ENCODE measurements around the gene TNRC18.
"Not testable (repeated sequence)": the region's sequence is repeated elsewhere in the genome, so short reads cannot be mapped to it uniquely, and the experiment has no call there.

Gene TNRC18

DNA sequence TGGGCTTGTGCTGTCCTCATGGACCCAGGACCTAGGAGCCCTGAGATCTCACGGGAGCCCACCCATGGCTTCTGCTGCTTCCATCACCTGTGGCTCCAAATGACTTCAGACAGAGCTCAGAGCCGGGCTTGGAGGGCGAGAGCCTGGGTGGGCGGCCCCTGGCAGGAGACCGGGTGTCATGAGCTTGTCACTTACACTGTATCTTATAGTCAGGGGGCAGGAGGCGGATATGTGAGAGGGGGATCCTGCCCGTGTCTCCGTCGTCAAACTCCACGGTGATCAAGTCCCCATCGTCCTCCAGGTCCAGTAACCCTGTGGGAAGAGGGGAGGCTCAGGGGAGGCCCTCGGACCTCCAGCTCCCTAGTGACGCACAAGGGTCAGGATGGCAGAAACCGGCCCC is 107.9 kb downstream of the TNRC18 start:
- DNase-seq (ENCODE audit: low read depth), result no peak

GRCh38 chr7:5314864-5315263 is 108.8 kb downstream of the TNRC18 start:
- DNase-seq (ENCODE audit: low read depth), result no peak

DNA sequence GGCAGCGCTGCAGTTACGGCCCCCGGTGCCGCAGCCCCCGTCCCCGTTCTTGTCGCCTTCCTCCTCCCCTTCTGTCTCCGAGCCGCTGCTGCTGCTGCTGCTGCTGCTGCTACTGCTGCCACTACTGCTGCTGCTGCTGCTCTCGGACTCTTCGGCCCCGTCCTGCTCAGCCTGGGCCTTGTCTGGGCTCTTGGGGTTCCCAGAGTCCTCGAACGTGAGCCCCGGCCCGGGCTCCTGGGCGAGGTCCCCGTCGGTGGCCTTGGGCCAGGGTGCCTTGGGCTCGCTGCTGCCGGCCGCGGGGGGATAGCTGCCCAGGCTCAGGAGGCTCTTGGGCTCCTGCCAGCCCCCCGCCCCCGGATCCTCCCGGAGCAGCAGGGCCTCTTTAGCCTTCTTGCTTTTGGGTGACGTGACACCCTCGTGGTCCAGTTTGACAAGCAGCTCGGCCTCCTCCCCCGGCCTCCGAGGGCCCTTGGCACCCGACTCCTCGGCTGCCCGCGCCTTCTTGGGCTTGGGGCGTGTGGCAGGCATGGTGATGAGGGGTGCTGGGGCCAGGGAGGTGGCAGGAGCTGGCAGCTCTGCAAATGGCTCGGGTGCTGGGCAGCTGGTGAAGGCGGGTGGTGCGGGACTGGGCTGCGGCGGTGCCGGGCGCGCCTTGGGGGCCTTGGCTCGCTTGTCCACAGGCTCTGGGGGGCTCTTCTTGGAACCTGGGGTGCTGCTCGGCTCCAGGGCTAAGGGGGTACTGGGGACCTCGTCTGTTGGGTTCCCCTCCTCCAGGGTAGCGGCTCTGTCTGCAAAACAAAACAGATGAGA is 110.4 kb downstream of the TNRC18 start:
- DNase-seq (ENCODE audit: low read depth), result not testable (repeated sequence)

DNA sequence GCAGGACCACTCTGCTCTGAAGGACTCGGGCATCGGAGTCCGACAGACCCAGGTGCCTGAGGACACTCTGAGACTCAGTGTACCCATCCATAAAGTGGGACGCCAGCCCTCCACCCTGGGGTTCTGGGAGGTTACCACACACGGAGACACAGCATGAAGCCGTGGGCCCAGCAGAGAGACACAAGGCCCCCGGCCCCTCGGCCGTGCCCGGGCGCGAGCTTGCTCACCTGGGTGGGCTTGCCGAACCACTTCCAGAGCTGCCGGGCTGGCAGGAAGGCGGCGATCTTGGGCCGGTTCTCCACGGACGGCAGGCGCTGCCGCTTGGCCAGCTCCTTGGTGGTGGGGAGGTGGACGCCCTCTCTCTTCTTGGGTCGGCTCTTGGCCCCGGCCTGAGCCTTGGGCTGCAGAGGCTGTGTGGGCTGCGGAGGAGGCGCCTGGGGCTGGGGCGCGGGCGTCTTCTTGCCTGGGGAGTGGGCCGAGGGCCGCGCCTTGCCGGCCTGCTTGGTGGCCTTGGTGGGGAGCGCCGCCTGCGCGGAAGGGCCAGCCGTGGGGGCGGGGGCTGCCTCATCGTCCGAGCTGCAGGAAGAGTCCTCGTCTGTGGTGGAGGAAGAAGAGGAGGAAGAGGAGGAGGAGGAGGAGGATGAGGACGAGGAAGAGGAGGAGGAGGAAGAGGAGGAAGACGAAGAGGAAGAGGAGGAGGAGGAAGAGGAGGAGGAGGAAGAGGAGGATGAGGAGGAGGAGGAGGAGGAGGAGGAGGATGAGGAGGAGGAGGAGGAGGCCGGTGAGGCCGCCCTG is 111.2 kb downstream of the TNRC18 start:
- DNase-seq (ENCODE audit: low read depth), result not testable (repeated sequence)

DNA sequence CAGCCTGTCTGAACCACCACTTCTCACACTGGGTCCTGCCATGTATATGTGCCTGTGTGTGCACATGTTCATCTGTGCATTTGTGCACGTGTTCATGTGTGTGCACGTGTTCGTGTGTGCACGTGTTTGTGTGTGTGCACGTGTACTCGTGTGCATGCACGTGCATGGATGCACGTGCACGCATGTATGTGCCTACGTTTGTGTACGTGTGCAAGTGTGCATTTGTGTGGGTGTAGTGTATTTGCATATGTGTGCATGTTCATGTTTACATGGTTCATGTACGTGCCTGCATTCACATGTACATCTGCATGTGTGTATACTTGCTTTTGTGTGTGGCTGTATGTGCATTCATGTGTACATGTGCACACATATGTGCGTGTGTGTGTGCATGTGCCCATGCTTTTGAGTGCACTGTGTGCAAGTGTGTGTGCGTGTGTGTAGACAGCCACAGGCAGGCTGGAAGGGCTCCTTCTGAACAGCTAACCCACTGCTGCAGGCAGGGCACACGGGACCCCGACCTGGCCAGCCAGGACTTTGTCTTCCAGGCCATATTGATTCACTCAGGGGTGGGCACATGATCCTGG is 112.7 kb downstream of the TNRC18 start:
- no peak for DNase-seq (ENCODE audit: low read depth)

DNA sequence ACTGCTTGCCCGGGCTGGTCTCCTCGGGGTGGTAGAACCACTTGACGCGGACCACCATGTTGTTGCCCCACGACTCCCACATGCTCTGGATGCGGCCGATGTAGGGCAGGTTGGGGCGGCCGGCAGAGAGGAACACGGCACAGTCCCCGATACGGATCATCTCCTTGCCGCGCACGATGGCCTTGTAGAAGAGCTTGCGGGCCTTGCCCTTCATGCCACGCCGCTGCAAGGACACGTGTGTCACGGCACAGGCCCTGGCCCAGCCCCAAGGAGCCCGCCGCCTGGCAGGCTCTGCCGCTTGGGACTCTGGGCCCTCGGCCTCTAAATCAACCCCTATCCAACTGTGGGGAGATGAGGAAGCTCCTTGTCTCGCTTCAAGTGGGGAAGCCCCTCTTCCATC is 114.5 kb downstream of the TNRC18 start:
- DNase-seq (ENCODE audit: low read depth), result no peak

- not testable (repeated sequence) for DNase-seq (ENCODE audit: low read depth)
Measured at GRCh38 chr7:5307221-5308142, 116.2 kb downstream of the TNRC18 start.

- DNase-seq (ENCODE audit: low read depth), result not testable (repeated sequence)
Measured at GRCh38 chr7:5305050-5305449, 118.6 kb downstream of the TNRC18 start.

- DNase-seq (ENCODE audit: low read depth), result no peak
Measured at GRCh38 chr7:5303591-5304505, 119.8 kb downstream of the TNRC18 start.

DNA sequence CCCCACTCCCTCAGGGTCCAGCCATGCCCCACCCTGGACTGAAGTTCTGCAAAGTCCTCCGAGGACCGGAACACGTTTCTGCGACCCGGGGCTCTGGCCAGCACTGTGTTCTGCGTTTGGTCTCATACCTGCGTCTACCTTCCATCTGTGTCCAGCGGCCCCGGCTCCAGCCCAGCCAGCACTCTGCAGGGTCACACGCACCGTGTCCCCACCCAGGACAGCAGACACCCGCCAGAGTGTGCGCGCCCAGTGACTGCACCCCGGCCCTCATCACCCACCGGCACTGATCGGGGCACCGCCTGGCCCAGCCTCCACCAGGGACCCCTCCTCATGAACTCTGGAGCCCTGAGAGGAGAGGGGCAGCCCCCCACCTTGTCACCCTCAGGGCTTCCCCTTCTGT is 120.6 kb downstream of the TNRC18 start:
- no peak for DNase-seq (ENCODE audit: low read depth)

DNA sequence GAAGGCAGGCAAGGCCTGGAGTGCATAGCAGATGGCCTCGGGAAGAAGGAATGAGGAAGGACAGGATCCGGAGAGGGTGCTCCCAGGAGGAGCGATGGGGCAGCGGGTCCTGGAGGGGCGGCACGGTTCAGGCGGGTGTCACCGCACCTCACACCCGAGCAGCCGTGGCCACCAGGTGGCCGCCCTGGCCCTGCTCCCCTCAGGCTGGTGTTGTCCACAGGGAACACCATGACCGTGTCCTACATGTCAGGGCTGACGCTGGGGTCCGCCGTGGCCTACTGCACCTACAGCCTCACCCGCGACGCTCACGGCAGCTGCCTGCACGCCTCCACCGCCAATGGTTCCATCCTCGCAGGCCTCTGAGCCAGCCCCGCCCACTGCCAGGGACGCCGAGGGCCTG is 121.1 kb downstream of the TNRC18 start:
- no peak for DNase-seq (ENCODE audit: low read depth)

DNA sequence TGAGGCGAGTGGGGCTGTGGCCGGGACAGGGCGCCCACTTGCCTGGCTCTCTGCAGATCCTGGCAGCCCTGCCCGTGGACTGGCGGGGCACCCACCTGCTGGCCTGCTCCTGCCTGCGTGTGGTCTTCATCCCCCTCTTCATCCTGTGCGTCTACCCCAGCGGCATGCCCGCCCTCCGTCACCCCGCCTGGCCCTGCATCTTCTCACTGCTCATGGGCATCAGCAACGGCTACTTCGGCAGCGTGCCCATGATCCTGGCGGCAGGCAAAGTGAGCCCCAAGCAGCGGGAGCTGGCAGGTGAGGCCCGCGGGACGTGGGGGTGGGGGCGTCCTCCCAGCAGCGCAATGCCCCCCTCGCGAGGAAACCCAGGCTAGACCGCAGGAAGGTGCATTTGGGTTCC is 123.3 kb downstream of the TNRC18 start:
- DNase-seq (ENCODE audit: low read depth), result no peak

GRCh38 chr7:5296611-5297226 is 126.9 kb downstream of the TNRC18 start:
- DNase-seq (ENCODE audit: low read depth), result no peak

DNA sequence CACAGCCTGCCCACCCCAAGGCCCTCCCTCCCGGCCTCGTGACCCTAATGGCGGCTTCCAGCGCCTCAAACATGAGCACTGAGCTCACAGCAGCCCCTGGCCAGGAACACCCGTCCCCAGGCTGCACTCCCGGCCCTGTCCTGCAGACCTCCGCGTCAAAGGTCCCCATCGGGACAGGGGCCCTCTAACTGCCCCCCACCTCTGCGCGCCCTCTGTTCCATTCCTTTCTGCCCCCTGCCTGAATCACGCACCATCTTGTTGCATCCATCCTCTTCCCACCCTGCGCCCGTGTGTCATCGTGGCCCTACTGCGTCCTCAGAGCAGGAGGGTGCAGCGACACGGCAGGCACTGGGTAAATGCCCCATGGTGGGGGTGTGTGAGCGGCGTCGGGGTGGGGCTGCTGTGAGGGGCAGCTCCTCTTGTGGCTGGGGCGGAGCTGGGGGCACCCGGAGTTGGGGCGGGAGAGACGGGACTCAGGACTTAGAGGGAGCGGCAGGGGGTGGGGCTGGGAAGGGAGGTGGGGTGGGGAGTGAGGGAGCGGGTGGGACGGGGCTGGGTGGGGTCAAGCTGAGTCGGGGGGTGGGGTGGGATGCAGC is 127.5 kb downstream of the TNRC18 start:
- no peak for DNase-seq (ENCODE audit: low read depth)

GRCh38 chr7:5295039-5296014 is 128.3 kb downstream of the TNRC18 start:
- DNase-seq (ENCODE audit: low read depth), result no peak

DNA sequence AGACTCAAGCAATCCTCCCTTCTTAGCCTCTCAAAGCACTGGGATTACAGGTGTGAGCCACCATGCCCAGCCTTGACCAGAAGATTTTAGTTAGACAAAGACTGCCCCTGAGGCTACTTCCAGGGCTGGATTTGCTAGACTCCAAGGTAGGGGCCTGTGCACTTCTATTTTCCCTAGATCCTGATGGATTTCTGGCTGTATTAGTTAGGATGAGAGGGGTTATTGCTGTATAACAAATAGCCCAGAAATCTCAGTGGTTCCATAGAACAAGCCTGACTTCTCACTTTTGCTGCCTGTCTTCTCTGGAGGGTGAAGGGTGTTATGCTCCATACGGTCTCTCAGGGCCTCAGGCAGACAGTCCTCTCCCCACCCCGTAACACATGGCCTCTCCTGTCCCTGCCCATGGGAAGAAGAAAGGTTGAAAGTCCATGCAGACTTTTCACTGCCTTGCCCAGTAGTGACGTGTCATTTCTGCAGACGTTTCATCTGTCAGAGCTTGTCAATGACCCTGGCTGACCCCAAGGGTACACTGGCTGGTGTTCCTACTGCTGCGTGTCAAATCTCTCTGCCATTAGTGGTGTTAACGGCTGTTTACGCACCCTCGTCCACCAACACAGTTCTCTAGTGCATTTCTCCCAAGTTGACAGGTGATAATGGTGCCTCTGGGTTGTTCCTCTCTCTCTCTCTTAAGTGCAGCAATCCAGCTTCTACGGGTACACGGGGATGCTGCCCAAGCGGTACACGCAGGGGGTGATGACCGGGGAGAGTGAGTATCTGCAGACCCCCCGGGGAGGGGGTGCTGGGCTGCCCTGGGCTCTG is 129.3 kb downstream of the TNRC18 start:
- DNase-seq (ENCODE audit: low read depth), result no peak

DNA sequence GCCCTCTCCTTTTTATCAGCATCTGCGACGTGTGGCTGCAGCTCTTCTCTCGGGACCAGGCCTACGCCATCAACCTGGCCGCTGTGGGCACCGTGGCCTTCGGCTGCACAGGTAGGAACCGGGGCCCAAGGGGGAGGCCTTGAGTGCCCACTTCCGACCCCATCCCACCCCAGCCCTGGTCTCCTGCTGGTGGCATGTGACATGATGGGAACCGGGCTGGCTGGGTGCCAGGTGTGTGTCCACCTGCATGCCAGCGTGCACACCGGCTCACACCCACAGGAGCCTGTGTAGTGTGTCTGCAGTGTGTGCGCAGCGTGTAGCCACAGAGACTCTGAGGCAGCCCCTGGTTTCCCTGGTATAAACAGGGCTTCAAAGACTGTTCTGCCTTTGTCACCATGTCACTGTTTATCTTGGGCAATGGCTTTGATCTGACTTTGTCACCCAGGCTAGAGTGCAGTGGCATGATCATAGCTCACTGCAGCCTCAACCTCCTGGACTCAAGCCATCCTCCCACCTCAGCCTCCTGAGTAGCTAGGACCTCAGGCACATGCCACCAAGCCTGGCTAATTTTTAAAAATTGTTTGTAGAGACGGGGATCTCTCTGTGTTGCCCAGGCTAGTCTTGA is 131.8 kb downstream of the TNRC18 start:
- not testable (repeated sequence) for DNase-seq (ENCODE audit: low read depth)
